NCI-H774 (cell line): ENCODE results near the gene SH3RF3.

ENCODE experiments used
- DNase-seq: peaks from one replicate; lab custom pipeline; 2025; lab: John Stamatoyannopoulos, UW

The SH3RF3 gene

DNA sequence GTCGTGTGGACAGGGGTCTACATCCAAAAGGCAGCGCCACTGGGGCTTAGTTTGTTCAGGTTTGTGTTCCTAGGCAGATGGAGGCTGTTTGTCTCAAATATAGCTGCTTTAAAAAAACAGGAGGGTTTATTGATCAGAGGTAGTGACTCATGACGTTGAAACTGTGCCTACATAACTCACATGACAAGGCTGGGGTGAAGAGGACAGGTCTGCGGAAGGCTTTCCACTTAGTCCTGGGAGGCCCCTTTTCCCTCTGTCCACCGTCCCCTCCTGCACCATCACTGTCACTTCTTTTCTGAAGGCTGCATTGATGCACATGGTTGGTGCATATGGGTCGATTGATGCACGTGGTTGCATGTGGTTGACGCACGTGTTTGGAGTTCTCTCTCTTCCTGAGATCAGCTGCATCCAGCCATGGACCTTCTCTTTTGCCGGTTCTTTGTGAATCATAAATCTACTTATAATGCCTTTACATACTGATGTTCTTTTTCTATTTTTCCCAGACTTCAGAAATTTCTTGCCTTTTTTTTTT lies 10.9 kb downstream of the SH3RF3 start:
- DNase-seq, result no peak

DNA sequence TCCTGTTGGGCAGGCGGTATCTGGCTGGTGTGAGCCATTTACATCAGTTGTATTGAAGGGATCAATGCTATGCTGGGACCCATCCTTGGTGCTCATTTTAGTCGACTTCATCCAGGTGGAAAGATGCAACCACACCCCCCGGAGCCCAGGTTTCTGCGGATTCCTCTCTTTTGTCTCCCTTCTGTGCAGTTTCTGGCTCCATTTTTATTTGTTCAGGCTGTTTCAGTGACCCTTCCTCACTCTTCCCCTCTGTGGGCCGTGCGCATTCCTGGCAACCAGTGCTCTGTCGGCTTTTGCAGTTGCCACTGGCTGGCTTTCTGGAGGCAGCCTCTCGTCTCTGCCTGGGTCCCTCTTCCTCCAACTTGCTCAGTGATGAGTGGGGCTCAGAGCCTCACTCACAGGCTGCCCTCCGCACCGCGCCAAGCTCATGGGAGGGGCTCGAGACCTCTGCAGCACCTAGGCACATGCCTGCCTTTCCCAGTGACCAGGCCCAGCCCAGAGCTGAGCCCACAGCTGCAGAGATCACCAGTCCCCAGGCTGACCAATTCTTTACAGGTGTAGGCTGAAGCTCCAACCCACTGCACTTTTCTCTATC lies 12.1 kb downstream of the SH3RF3 start:
- DNase-seq, result no peak

- DNase-seq, result no peak
These were observed 12.8 kb downstream of the SH3RF3 start for GRCh38 chr2:109141727-109142283.

DNA sequence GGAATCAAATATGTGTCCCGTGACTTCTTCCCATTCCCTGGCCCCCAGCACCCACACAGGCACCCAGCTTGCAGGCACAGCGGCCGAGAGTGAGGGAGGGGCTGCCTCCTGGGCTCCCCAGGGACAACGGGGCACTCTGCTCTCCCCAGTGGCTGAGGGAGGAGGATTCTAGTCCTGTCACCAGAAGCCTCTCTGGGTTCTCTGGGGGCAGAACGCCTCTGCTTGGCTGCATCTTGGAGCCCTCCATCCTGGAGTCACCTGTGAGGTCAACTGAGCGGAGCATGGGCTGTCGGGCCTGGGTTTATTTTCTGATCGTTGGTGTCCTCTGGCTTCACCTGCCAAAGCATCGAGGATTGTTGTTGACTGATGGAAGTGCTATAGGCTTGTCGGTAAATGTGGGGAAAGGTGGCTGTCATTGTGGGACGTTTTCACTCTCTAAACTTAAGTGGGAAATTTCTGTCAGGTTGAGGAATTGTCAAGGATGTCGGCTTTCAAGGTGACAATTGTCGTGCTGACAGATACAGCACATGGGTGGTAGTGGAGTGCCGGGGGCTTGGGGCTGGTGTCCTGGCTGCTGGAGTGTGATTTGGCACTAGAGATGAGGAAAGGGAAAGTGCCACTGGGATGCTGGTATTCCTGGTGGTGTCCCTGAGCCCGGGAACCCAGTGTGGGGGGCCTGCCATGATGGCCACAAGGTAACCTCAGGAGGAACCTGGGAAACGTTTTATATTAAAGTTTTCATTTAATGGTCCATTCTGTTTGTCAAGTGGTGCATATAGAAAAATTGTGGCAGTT lies 13.6 kb downstream of the SH3RF3 start:
- DNase-seq, result no peak

DNA sequence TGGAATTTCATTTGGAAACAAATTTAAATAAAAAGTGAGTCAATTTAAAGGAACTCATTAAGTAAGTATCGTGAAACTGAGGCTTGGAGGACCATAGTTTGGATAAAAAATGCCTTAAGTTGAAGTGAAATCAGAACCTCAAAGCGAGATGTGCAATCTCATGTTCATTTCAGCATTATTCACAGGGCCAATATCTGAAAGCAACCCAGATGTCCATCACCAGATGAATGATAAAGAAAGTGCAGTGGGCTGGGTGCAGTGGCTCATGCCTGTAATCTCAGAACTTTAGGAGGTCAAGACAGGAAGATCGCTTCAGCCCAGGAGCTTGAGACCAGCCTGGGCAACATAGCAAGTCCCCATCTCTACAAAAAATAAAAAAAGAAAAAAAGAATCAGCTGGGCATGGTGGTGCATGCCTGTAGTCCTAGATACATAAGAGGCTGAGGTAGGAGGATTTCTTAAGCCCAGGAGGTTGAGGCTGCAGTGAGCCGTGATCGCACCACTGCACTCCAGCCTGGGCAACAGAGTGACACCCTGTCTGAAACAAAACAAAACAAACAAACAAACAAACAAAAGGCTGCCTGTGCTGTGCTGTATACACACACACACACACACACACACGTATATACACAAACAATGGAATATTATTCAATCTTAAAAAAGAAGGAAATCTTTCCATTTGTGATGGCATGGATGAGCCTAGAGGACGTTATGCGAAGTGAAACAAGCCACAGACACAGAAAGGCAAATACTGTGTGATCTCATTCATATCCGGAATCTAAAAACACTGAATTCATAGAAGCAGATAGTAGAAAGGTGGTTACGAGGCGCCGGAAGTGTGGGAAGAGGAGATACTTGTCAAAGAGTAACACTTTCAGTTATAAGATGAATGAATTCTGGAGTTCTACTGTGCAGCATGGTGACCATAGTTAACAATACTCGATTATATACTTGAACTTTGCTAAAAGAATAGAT lies 14.5 kb downstream of the SH3RF3 start:
- no peak for DNase-seq

GRCh38 chr2:109144271-109144670 lies 15.3 kb downstream of the SH3RF3 start:
- no peak for DNase-seq

- DNase-seq, result no peak
These were observed 15.7 kb downstream of the SH3RF3 start for GRCh38 chr2:109144721-109145120.

- no peak for DNase-seq
These were observed 16.3 kb downstream of the SH3RF3 start for GRCh38 chr2:109145286-109145685.

DNA sequence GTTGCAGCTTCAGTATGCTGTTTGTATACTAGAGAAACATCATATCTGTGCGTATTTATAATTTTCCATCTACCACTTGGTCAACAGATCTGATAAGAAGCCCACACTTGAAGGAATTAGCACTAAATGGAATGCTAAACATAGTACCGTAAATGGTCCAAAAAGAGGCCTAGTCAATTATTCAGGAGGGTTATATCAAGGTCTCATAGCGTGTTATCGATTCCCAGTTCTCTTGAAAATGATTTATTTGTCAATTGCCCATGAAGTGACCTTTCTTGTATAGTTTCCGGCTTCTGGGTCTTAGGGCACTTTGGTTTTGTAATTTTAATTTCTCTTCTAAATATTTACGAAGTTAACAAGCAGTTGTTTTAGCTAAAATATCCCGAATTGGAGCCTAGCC lies 18.4 kb downstream of the SH3RF3 start:
- no peak for DNase-seq

GRCh38 chr2:109148117-109148746 lies 19.2 kb downstream of the SH3RF3 start:
- no peak for DNase-seq

- no peak for DNase-seq
These were observed 20.1 kb downstream of the SH3RF3 start for GRCh38 chr2:109148991-109149645.

- no peak for DNase-seq
These were observed 21.6 kb downstream of the SH3RF3 start for GRCh38 chr2:109150559-109150958.

- peak; percentile 29 for DNase-seq
These were observed 22.5 kb downstream of the SH3RF3 start for GRCh38 chr2:109151519-109151918.

DNA sequence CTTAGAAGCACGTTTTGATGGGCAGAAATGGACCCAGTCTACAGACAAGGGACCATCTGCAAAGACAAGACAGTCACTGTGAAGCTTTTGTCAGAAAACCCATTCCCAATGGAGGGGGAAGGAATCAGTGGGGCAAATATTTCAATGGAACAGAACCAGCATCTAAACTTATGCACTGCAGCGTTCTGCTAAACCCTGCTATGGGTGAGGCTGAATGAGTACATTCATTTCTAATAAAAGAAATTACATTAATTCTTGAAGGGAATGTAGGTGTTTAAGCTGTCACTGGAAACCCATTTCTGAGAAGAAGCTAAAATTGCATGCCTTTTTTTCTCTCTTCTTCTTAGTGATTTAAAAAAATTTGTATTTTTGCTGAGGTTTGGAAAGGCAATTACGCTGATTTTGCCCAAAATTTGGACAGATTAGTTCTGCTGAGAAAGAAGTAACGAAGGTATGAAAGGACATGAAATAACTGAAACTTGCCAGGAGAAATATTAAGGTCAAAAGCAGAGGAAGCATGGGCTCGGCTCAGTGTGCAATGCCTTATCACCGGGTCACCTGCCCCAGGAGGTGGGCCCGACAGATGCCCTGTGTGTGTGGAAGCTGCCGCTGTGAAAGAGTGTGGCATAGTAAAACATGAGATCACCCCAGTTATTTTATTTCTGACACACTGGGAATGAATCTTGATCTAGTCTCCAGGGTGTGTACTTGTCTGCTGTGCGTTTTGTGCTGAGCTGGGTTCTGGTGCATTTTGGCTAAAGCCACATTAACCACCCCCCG lies 24.2 kb downstream of the SH3RF3 start:
- DNase-seq, result no peak

DNA sequence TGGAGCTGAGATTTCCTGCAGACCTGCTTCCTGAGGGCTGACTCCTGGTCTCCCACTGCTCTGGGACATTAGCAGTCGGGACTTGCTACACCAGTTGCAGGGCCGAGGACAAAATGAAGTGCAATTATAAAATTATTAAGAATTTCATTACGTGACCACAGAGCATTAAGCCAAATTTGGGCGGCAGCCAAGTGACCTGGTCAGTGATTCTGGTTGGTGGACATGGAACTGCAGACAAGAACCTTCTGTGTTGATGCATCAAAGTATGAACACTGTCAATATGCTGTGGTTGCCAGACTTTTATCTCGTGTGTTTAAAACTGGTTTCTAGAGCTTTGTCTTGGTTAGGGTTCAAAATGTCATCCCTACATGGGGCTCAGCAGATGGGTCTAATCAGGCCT lies 24.8 kb downstream of the SH3RF3 start:
- DNase-seq, result no peak

DNA sequence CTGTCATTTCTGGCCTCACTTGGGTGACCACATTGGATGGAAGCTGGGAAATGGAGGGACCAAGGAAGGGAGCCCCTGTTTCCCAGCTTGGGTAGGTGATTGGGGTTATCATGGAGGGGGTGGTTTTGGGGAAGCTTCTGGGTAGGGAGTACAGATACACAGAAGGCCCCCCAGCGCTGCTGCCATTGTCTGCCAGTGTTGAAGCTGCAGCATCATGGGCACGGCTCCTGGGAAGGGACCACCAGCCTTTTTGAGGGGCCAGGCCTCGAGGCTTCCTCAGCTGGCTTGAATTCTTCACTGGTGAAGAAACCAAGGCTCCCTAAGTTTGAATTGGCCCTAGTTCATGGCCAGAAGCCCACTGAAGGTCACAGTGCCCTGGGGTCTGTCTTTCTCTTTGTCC lies 25.2 kb downstream of the SH3RF3 start:
- no peak for DNase-seq

GRCh38 chr2:109155553-109156451 lies 26.8 kb downstream of the SH3RF3 start:
- DNase-seq, result no peak

- DNase-seq, result no peak
These were observed 28.6 kb downstream of the SH3RF3 start for GRCh38 chr2:109157563-109158105.

- DNase-seq, result no peak
These were observed 29.2 kb downstream of the SH3RF3 start for GRCh38 chr2:109158237-109158636.
